Testis (tissue), 3 donors: Measurements from ENCODE around the gene WFDC9. TPM values are rescaled to one million over a fixed set of nuclear protein-coding genes. Genes with fewer than 3 reads are reported as not detected.

Source experiments
- DNase-seq: peaks from one replicate; pipeline ENCODE4 v3.0.0-alpha.2; 2019
- H3K27ac ChIP-seq, 2 donors: fragments of 200-600 bp; sonication (generic); one replicate each; pipeline ENCODE4 v1.5.1; 2019
- H3K27me3 ChIP-seq: fragments of 200-600 bp; sonication (generic); one replicate; pipeline ENCODE4 v1.5.1; 2019
- H3K36me3 ChIP-seq: fragments of 200-600 bp; sonication (generic); one replicate; pipeline ENCODE4 v1.5.1; 2017; ENCODE audit warnings: low read depth; ENCODE audit errors: missing control alignments
- H3K4me1 ChIP-seq: fragments of 200-600 bp; sonication (generic); one replicate; pipeline ENCODE4 v1.5.1; 2019
- H3K4me3 ChIP-seq, 2 donors: fragments of 200-600 bp; sonication (generic); one replicate each; pipeline ENCODE4 v1.5.1; 2017 to 2019
- H3K9me3 ChIP-seq: fragments of 200-600 bp; sonication (generic); one replicate; pipeline ENCODE4 v1.5.1; 2017
- POLR2A ChIP-seq: fragments of 450-650 bp; IDR thresholded peaks from one replicate; pipeline ENCODE4 v1.6.1; 2017; ENCODE audit warnings: antibody characterized with exemption, mild to moderate bottlenecking, moderate library complexity
- WGBS, 2 donors: methylation state at CpG; one replicate each; pipeline ENCODE4 v1.1.5; 2018; 5-methylcytosine and 5-hydroxymethylcytosine counted together
- intact Hi-C: fragments of 100-400 bp; cut with DNase I; formaldehyde crosslinking; loops from one replicate; pipeline ENCODE4 v1.15.1; 2023; ENCODE audit warnings: low total_unique reads
- polyA plus RNA-seq: library from polyadenylated mRNA; stranded (reverse); fragments of 350-450 nt; fragmentation: Illumina TruSeq; extraction: RNeasy Lipid Tissue Mini Kit (QIAGEN cat#74804); gene quantifications from one replicate; pipeline ENCODE4 v1.2.3, GENCODE V29; 2014; ENCODE audit warnings: low read depth, low replicate concordance; ENCODE audit not compliant: insufficient read depth
- total RNA-seq, 2 donors: library from RNA; depleted of rRNA; stranded (reverse); fragments of >200 nt; gene quantifications; one replicate each; pipeline ENCODE4 v1.2.3, GENCODE V29; 2016
- TF ChIP-seq, protein P1 (sequence below), 3 experiments: fragments of 450-650 bp in 2 of 3; fragments of 200-600 bp in 1 of 3; sonication (generic) in 1 of 3; IDR thresholded peaks; one replicate each; pipeline ENCODE4 v1.5.1; 2016 to 2019; ENCODE audit warnings: antibody characterized with exemption in 3 of 3, mild to moderate bottlenecking in 2 of 3, moderate library complexity in 1 of 3

The WFDC9 gene
- total and polyA plus RNA-seq, 3 donors from 2014 or later: not detected

DNA sequence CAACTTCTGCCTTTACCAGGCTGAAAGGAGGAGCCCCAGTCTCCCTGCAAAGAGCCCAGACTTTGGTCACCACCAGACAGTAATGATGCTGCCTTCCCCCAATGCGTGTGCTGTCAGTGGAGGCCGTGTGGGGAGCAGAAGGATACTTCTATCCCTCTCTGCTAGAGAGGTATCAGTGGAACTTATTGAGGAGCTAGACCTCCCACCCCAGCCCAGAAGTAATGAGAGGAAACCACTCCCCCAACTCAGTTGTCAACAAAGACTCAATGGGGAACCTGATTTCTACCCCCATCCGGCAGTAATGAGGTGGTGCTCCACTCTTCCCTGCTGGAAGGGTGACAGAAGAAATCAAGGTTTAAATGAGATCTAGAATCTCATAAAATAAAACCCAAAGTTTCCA, 47.6 kb downstream of the WFDC9 start:
- Histone ChIP-seq H3K4me1 (no peaks in the 10 kb centered on the region), H3K27ac (no peak overlapping the region), H3K4me3 (no peak overlapping the region), H3K9me3 (no peaks in the 10 kb centered on the region), H3K27me3 (no peaks in the 10 kb centered on the region), H3K36me3 (no peaks in the 10 kb centered on the region)
- DNase-seq: no peak
- intact Hi-C loops: no loop called here
- 67 to 80% methylated on average over 3 of the region's 3 CpGs for WGBS, 2 donors
- TF ChIP-seq, protein P1, sequence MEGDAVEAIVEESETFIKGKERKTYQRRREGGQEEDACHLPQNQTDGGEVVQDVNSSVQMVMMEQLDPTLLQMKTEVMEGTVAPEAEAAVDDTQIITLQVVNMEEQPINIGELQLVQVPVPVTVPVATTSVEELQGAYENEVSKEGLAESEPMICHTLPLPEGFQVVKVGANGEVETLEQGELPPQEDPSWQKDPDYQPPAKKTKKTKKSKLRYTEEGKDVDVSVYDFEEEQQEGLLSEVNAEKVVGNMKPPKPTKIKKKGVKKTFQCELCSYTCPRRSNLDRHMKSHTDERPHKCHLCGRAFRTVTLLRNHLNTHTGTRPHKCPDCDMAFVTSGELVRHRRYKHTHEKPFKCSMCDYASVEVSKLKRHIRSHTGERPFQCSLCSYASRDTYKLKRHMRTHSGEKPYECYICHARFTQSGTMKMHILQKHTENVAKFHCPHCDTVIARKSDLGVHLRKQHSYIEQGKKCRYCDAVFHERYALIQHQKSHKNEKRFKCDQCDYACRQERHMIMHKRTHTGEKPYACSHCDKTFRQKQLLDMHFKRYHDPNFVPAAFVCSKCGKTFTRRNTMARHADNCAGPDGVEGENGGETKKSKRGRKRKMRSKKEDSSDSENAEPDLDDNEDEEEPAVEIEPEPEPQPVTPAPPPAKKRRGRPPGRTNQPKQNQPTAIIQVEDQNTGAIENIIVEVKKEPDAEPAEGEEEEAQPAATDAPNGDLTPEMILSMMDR (IDR thresholded peaks at IDR 0.05): no peak
- TF ChIP-seq POLR2A: no peak

DNA sequence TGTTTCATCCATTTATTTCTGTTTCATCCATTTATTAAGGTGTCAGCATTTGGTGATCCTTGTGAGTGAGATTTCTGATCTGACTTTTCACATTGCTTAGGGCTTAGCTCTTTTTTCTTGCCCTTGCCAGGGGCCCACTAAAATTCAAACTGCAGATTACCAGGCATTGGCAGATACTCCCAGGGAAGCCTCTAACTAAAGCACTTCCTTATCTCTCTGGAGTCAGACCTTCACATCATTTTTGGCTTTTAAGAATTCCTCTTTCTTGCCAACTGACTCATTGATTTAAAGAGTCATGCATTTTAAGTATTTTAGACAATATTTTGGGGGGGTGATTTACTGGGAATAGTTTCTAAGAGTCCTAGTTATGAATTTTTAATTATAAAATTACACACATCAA, 49.4 kb downstream of the WFDC9 start:
- Histone ChIP-seq H3K36me3 (no peaks in the 10 kb centered on the region), H3K4me1 (no peaks in the 10 kb centered on the region), H3K27me3 (no peaks in the 10 kb centered on the region), H3K27ac (no peak overlapping the region), H3K9me3 (no peaks in the 10 kb centered on the region), H3K4me3 (no peak overlapping the region)
- intact Hi-C loops: no loop called here
- DNase-seq: no peak
- TF ChIP-seq, protein P1 (IDR thresholded peaks at IDR 0.05): no peak
- TF ChIP-seq POLR2A: no peak

DNA sequence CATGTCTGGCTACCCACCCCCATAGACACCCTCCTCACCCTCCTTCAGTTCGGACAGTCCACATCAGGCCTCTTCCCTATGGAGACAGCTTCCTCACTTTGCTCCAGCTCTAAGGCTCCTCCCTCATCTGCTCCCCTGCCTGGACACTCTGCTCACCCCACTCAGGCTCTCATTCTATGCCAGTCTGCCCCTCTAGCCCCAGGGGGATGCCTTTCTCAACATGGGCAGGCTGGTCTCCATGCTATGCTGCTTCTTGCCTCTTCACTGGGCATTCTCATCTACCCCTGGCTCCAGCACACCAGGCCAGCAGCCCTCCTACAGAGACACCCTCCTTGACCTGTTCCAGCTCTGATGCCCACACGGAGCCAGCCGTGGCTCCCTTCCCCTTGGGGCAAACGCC, 51.9 kb downstream of the WFDC9 start, which contains the start of gene WFDC8:
WFDC8 (minus strand) TSS at position 101 of the 400 bp plus-strand sequence; CDS start at position 64, 37 bp downstream.
- Histone ChIP-seq H3K27me3 (no peaks in the 10 kb centered on the region), H3K9me3 (no peaks in the 10 kb centered on the region), H3K4me1 (no peaks in the 10 kb centered on the region), H3K4me3 (no peak within 1 kb of the TSS), H3K36me3 (no peaks in the 10 kb centered on the region), H3K27ac (no peak within 1 kb of the TSS)
- intact Hi-C loops: no loop called here
- 69 to 75% methylated on average over 4 of the region's 4 CpGs for WGBS, 2 donors
- DNase-seq: no peak
- no peak for TF ChIP-seq POLR2A
- TF ChIP-seq, protein P1 (IDR thresholded peaks at IDR 0.05): no peak

DNA sequence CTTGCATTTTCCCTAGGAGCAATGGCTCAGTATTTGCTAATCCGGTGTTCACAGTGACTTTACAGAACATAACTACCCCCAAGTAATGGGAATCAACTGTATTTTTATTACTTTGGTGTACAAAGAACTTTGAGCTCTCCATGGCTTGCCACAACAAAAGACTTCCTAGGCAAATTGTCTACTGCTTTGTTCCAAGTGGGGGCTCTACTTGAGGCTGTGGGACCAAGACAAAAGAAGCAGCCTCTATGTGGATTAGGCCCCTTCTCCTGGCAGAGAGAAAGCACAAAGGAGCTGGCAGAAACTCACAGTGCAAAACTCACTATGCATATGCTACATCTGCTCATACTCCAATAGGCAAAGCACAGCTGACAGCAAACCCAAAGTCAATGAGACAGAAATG, 52.9 kb downstream of the WFDC9 start:
- Histone ChIP-seq H3K4me1 (no peaks in the 10 kb centered on the region), H3K36me3 (no peaks in the 10 kb centered on the region), H3K9me3 (no peaks in the 10 kb centered on the region), H3K27me3 (no peaks in the 10 kb centered on the region), H3K4me3 (no peak overlapping the region), H3K27ac (no peak overlapping the region)
- 83 to 92% methylated on average over 1 of the region's 1 CpG for WGBS, 2 donors
- intact Hi-C loops: no loop called here
- TF ChIP-seq, protein P1 (IDR thresholded peaks at IDR 0.05): no peak
- no peak for TF ChIP-seq POLR2A
- no peak for DNase-seq

DNA sequence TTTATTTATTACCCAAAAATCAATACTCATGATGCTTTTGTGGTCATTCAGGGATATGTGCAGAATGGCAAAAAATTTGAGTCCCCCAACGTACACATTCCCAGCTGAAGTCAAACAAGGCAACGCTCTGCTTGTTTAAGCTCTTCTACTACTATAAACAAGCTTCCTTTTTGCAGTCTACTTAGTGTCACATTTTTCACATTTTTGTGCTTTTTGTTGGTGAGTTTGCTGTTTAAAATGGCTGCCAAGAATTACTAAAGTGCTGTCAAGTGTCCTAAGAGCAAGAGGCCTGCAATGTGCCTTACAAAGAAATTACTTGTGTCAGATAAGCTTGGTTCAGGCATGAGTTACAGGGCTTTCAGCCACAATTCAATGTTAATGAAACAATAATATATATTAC, 54.1 kb downstream of the WFDC9 start:
- Histone ChIP-seq H3K27me3 (no peaks in the 10 kb centered on the region), H3K36me3 (no peaks in the 10 kb centered on the region), H3K4me3 (no peak overlapping the region), H3K4me1 (no peaks in the 10 kb centered on the region), H3K27ac (no peak overlapping the region), H3K9me3 (no peaks in the 10 kb centered on the region)
- intact Hi-C loops: no loop called here
- TF ChIP-seq POLR2A: no peak
- TF ChIP-seq, protein P1 (IDR thresholded peaks at IDR 0.05): no peak
- WGBS, 2 donors: 52 to 58% methylated on average over 2 of the region's 2 CpGs
- DNase-seq: no peak
